DMS153 treated with DMSO at 0.1 percent for 48 hours (cell line): ENCODE data around the gene ZNF485.
"Not testable (repeated sequence)": the region's sequence is repeated elsewhere in the genome, so short reads cannot be mapped to it uniquely, and the experiment has no call there.

Source experiments
- DNase-seq: peaks from one replicate; lab custom pipeline; 2025; ENCODE audit not compliant: unreplicated experiment; lab: John Stamatoyannopoulos, UW

Gene ZNF485

DNA sequence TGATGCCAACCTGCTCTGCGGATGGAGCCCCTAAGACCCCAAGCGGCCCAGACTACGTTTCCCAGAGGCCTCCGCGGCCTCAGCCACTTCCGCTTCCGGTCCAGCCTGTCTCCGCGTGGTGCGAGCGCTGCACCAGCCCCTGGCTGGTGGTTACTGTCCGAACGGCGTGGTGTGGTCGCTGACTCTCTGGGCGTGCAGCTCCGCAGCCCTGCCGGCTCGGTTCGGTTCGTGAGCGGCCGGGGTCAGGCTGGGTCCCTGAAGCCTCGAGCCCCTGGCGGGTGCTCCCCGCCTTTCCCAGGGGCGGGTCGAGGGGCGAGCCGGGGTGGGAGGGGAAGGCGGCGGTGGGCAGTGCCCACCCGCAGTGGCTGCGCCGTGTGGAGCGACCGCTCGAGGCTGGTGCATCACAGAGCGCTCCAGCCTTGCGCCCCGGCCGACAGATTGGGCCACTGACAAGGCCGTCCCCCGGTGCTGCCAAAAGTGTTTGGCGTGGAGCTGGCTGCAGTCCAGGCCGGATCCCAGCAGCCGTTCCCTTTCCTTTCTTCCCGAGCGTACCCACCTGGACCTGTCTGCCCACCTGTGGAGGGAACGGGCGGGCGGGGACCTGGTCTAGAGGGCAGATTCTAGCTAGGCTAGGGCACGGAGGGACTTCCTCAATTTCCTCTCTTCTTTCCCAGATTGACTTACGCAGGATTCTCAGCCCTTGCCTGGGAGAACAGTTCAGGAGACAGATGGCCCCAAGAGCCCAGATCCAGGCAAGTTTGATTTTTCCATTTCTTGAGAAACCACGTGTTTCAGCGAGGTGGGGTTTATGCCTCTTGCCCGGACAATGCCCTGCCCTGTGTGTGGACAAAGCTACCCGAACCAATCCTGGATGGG is at the start of gene ZNF485:
ZNF485 (plus strand) TSS at position 116 of the 876 bp plus-strand sequence; CDS start at position 729, 613 bp downstream.
- peak; percentile 40 for DNase-seq

- DNase-seq: no peak
Measured at GRCh38 chr10:43557214-43557613, 49.0 kb upstream of the ZNF485 start.

DNA sequence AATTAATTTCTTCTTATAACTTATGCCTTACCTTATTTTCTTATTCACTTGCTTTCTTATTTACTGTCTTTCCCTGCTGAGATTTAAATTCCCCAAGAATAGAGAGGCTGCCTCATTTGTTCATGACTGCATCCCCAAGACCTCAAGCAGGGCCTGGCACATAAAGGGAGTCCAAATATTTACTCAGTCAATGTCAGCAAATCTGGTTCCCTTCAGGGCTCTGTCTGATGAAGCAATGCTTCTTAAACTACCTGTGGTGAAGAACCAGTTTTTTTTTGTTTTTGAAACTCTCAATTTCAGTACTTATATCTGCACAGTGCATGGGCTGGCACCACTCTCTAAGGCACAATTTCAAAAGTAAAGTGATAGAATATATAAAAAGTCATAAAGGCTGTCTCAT is 36.6 kb upstream of the ZNF485 start:
- DNase-seq: no peak

GRCh38 chr10:43570971-43571370 is 35.3 kb upstream of the ZNF485 start:
- no peak for DNase-seq

GRCh38 chr10:43573250-43574000 is 32.8 kb upstream of the ZNF485 start:
- no peak for DNase-seq

DNA sequence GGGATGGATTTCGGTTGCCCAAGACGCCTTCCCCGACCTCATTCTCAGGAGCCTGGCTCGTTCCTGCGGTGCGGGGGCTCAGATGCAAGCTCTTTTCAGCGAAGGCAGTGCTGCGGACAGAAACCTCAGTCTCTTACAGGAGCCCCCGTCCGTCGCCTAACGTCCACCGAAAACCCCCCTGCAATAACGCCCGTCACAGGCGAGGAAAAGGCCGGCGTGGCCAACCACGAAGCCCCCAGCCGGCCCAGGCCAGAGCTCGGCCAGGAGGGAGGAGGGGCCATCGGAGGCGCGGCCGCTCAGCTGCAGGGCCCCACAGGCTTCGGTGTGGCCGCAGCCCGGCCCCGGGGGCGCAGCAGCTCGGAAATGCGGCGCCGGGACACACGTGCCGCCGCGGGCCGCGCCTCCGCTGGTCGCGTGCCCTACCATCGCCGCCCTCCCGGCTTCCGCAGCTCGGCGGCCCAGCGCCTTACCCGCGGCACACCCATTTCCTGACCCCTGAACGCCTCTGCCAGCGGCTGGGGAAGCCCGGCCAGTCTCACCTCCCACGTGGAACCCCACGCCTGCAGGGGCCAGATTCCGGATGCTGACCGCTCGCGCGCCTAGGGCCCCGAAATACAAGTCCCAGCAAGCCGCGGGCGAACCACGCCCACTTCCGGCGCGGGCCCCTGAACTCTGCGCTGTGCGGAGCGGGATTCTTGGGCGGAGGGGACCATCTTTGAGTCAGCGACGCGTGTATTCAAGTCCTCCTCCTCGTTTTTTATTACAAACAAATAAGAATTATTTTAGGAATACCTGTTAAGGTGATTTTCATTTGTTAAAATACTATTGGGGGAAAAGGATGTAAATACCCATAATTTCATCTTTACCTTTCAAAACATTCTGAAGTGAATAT is 32.0 kb upstream of the ZNF485 start, which contains the start of gene ZNF239:
ZNF239 (minus strand) TSS at position 616 of the 892 bp plus-strand sequence. CDS start 16,537 bp downstream, outside the sequence.
- peak; percentile 52 for DNase-seq

GRCh38 chr10:43574906-43575305 is 31.3 kb upstream of the ZNF485 start:
- no peak for DNase-seq

- DNase-seq: no peak
Measured at GRCh38 chr10:43576062-43576461, 30.2 kb upstream of the ZNF485 start.

GRCh38 chr10:43576580-43576979 is 29.7 kb upstream of the ZNF485 start:
- DNase-seq: no peak

DNA sequence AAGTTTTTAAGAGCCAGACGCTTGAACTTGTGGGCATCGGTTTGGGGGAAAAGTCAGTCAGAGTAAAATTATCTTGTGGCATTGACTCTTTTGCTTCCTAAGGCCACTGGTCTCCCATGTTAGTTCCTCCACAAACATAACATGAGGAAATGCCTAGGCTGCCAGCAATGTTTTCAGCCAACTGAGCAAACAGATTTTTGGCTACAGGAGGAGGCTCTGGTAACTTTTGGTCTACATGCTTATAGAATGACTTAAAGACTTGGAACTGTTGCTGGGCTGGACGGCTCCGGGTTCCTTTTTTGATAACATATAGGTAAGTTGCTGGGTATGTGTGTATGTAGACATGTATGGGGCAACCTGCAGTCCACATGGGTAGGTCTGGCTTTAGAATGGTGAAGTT is 22.2 kb upstream of the ZNF485 start:
- DNase-seq: no peak

- no peak for DNase-seq
Measured at GRCh38 chr10:43585046-43585445, 21.2 kb upstream of the ZNF485 start.

- DNase-seq: no peak
Measured at GRCh38 chr10:43585981-43586729, 20.1 kb upstream of the ZNF485 start.

GRCh38 chr10:43586730-43587115 is 19.5 kb upstream of the ZNF485 start:
- not testable (repeated sequence) for DNase-seq

GRCh38 chr10:43591303-43591904 is 14.8 kb upstream of the ZNF485 start:
- DNase-seq: no peak

DNA sequence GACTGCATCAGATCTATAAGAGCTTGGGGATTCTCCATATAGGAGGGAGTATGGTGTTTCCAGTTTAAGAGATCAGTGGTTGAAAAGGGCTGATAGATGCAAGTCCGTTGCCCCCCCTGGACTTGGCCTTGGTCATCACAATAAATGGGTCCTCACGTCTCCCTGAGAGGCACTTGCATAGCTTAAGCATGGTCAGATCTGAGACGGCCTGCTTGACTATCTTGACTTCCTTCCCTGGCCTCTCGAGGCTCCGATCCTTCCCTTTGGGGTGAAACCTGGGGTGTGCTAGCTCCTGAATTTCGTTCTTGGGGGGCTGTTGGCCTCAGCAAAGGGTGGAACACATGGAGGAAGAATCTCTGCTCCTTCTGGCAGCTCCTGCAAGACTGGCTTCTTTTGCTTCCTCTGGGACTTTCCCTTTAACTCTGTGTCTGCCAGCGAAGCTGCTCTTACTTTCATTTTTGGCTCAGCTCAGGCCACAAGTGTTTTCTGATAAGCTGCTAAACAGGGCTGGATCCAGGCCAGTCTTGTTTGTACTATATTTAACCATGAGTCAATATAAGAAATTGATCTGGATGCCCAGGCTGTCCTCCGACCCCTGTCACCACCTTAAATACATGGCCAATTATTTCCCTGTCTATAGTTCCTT is 11.2 kb upstream of the ZNF485 start:
- DNase-seq: no peak

- DNase-seq: no peak
Measured at GRCh38 chr10:43595739-43596298, 10.4 kb upstream of the ZNF485 start.

DNA sequence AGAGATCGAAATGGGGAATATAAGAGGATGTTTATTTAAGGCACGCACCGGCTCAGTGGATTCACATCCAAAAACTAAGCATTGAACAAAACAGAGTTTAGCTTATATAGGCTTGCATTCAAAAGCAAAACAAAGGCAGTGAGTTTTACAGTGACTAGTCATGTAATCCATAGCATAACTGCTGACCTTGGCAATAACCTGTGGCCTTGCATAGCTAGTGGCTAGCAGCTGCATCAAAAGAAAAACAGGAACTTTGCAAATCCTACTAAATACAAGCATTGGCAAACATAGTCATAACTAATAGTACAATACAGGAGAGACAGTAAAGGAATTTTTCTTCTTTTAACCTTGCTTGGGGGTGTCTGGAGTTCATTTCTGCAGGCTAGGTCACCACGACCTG is 9.7 kb upstream of the ZNF485 start:
- no peak for DNase-seq

GRCh38 chr10:43598446-43598845 is 7.8 kb upstream of the ZNF485 start:
- no peak for DNase-seq

GRCh38 chr10:43599333-43599732 is 6.9 kb upstream of the ZNF485 start:
- no peak for DNase-seq
